ENCODE measurements around the gene TENM4. TPM values are rescaled to one million over a fixed set of nuclear protein-coding genes. Genes with fewer than 3 reads are reported as not detected.

Gene TENM4
- total RNA-seq, 4 donors from 2014 or later = 1.1 to 2.7 (median 2.0) TPM

DNA sequence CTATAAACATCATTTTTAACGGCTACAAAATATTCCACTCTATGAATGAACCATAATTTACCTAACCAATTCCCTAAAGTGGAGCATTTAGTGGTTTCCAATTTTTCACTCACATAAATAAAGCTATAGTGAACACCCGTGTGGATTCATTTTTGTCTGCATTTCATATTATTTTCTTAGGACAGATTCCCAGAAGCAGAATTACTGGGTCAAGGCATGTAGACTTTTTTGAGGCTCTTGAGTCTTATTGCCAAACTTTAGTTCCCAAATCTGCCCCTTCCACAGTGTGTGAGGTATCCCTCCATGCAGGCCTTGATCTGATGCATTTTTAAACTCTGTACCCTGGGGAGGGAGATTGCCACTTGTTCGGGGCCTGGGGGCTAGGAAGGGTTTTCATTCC lies 198.2 kb downstream of the TENM4 start:
- Histone ChIP-seq H3K27ac (no peak overlapping the region), H3K36me3 (no peaks in the 10 kb centered on the region), H3K9me3 (no peaks in the 10 kb centered on the region), H3K4me3 (no peak overlapping the region), H3K4me1 (no peaks in the 10 kb centered on the region), H3K27me3 (no peaks in the 10 kb centered on the region)
- no peak for TF ChIP-seq POLR2A (IDR thresholded peaks at IDR 0.05)
- TF ChIP-seq, protein P1, sequence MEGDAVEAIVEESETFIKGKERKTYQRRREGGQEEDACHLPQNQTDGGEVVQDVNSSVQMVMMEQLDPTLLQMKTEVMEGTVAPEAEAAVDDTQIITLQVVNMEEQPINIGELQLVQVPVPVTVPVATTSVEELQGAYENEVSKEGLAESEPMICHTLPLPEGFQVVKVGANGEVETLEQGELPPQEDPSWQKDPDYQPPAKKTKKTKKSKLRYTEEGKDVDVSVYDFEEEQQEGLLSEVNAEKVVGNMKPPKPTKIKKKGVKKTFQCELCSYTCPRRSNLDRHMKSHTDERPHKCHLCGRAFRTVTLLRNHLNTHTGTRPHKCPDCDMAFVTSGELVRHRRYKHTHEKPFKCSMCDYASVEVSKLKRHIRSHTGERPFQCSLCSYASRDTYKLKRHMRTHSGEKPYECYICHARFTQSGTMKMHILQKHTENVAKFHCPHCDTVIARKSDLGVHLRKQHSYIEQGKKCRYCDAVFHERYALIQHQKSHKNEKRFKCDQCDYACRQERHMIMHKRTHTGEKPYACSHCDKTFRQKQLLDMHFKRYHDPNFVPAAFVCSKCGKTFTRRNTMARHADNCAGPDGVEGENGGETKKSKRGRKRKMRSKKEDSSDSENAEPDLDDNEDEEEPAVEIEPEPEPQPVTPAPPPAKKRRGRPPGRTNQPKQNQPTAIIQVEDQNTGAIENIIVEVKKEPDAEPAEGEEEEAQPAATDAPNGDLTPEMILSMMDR (IDR thresholded peaks at IDR 0.05) = no peak
- no peak for DNase-seq

DNA sequence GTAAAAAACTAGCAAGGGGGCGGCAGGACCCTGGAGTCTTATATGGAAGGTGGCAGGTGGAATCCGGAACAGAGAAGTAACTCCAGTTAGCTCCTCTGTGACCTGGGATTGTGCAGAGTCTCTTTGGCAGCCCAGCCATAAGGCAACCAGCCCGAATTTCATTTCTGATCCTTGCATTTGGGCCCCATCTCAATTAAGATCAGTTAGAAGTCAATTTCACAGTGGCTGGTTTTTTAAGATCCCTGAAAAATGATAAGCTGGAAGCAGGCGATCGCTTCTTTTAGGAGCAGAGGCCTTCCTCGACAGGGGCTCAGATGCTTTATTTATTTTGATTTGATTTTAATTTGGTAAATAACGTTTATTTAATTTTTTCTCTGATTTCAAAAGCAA lies 199.0 kb downstream of the TENM4 start:
- Histone ChIP-seq H3K27ac (no peak overlapping the region), H3K27me3 (no peaks in the 10 kb centered on the region), H3K36me3 (no peaks in the 10 kb centered on the region), H3K4me1 (no peaks in the 10 kb centered on the region), H3K4me3 (no peak overlapping the region), H3K9me3 (no peaks in the 10 kb centered on the region)
- no peak for DNase-seq
- no peak for TF ChIP-seq POLR2A (IDR thresholded peaks at IDR 0.05)
- TF ChIP-seq, protein P1 (IDR thresholded peaks at IDR 0.05) = no peak

DNA sequence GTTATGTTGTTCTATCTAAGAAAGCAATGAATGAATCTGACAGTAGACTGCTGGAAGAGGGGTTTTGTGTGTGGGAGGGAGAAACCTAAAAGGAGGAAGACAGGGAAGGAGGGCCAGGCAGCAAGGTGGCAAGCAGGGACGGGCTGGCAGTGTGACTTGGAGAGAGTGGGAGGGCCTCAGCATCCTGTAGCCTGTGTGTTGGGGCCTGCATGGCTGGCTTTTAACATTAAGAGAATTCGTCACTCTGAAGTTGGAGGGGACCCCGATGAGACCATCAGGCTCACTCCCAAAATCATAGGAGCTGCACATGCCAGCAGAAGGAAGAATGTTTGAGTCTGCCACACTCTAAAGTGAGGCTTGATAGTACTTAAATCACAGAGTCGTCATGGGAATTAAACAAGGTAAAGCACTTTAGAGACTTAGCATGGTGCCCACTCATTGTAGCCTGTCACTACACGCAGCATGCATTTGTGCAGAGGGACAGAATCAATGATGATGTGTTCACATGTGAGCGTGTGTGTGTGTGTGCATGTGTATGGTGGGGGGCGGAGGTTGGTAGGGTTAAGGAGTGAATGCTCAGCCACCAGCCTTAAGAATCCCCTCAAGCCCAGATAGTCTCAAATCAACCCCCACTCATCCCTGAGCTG lies 199.5 kb downstream of the TENM4 start:
- no peak for DNase-seq
- H3K27me3 ChIP-seq = no peaks in the 10 kb centered on the region
- no peaks in the 10 kb centered on the region for H3K36me3 ChIP-seq
- H3K4me1 ChIP-seq = no peaks in the 10 kb centered on the region
- TF ChIP-seq POLR2A (IDR thresholded peaks at IDR 0.05) = no peak
- TF ChIP-seq, protein P1 (IDR thresholded peaks at IDR 0.05) = no peak
- no peak overlapping the region for H3K4me3 ChIP-seq
- H3K9me3 ChIP-seq = no peaks in the 10 kb centered on the region
- no peak overlapping the region for H3K27ac ChIP-seq

DNA sequence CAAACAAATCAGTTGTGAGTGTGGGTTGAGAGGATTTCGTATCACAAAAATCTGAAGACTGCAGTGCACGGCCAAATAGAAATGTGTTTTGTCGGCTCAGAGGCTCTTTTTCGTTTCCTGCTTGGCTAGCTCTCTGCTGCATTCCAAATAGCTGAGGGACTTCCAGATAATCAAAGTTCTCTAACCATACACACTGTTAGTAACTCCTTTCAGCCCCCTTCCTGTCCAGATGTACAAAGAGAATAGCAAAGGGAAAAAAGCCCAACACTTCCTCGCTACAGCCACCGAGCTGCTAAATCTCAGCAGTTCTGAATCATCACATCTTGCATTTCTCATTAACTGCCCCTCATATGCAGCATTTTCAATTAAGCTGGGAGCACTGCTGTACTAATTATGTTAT lies 203.1 kb downstream of the TENM4 start:
- no peaks in the 10 kb centered on the region for H3K4me1 ChIP-seq
- TF ChIP-seq, protein P1 (IDR thresholded peaks at IDR 0.05) = no peak
- no peak for TF ChIP-seq POLR2A (IDR thresholded peaks at IDR 0.05)
- DNase-seq = no peak
- H3K4me3 ChIP-seq = no peak overlapping the region
- no peaks in the 10 kb centered on the region for H3K9me3 ChIP-seq
- no peaks in the 10 kb centered on the region for H3K27me3 ChIP-seq
- H3K27ac ChIP-seq = no peak overlapping the region
- H3K36me3 ChIP-seq = no peaks in the 10 kb centered on the region

DNA sequence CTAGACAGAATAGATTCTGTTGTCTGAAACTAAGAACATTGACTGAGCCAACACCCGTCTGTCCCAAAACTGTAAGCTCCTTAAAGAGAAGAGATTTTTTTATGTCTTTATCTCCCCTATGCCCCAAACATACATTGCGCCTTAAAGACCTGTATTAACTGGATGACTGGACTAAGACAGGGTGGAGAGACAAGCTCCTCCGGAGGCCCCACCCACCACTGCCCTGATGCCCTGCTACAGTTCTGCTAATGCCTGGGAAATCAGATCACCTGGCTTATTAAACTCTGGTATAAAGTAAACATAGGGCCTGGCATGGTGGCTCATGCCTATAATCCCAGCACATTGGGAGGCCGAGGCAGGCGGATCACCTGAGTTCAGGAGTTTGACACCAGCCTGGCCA lies 203.7 kb downstream of the TENM4 start:
- H3K4me3 ChIP-seq = no peak overlapping the region
- no peak for DNase-seq
- no peaks in the 10 kb centered on the region for H3K4me1 ChIP-seq
- H3K27ac ChIP-seq = no peak overlapping the region
- no peaks in the 10 kb centered on the region for H3K36me3 ChIP-seq
- TF ChIP-seq, protein P1 (IDR thresholded peaks at IDR 0.05) = no peak
- no peak for TF ChIP-seq POLR2A (IDR thresholded peaks at IDR 0.05)
- no peaks in the 10 kb centered on the region for H3K9me3 ChIP-seq
- H3K27me3 ChIP-seq = no peaks in the 10 kb centered on the region

DNA sequence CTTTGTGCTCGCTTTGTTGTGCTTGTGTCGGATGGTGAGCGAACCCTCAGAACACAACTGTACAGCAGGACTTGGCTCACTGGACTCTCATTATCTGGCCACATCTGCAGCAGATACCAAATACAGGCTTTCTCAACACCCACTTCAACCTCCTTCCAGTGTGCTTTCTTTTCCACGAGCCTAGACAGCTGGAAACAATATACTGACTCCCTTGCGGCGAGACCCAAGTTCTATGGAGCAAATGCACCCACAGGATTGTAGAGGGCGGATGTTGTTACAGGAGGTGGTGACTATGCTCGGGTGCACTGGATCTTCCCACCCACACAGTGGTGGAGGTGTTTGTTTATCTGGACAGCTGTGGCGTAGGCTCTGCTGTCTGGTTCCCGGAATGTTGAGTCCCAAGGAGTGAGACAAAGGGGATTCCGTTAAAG lies 204.3 kb downstream of the TENM4 start:
- no peak for TF ChIP-seq POLR2A (IDR thresholded peaks at IDR 0.05)
- TF ChIP-seq, protein P1 (IDR thresholded peaks at IDR 0.05) = no peak
- no peak overlapping the region for H3K27ac ChIP-seq
- H3K4me1 ChIP-seq = no peaks in the 10 kb centered on the region
- H3K27me3 ChIP-seq = no peaks in the 10 kb centered on the region
- H3K36me3 ChIP-seq = no peaks in the 10 kb centered on the region
- H3K9me3 ChIP-seq = no peaks in the 10 kb centered on the region
- no peak overlapping the region for H3K4me3 ChIP-seq
- no peak for DNase-seq

Measured in Peyer's patch (tissue), 4 donors.